Measurements from ENCODE around the gene TPD52L3.

The TPD52L3 gene

DNA sequence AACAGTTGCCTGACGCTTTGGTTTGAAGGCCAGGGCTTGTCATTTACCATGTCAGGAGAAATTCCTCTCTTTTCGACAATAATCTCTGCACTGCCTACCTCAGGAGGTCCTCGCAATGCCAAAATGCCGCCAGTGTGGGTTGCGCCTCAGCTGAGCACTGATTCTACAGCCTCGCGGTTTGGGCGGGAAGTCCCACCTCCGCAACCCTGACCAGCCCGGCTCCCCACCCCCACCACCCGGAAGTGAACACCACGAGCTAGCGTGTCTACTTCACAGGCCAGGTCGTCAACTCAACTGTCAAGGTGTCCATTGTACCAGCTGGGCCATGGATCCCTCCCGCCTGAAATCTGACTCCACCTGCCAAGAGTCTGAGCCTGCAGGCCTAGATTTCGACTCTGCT, at the start of gene TPD52L3:
Gene TPD52L3, plus strand, starts transcription at position 273 of the 400 bp plus-strand sequence. CDS start 221 bp downstream, outside the sequence.
- no peak for DNase-seq (ENCODE audit: low spot score)

GRCh38 chr9:6301858-6302257, 26.3 kb upstream of the TPD52L3 start:
- DNase-seq (ENCODE audit: low spot score) = no peak

- DNase-seq (ENCODE audit: low spot score) = peak; percentile 70
Measured at GRCh38 chr9:6302417-6302816, 25.8 kb upstream of the TPD52L3 start.

- DNase-seq (ENCODE audit: low spot score) = no peak
Measured at GRCh38 chr9:6304232-6304631, 23.9 kb upstream of the TPD52L3 start.

DNA sequence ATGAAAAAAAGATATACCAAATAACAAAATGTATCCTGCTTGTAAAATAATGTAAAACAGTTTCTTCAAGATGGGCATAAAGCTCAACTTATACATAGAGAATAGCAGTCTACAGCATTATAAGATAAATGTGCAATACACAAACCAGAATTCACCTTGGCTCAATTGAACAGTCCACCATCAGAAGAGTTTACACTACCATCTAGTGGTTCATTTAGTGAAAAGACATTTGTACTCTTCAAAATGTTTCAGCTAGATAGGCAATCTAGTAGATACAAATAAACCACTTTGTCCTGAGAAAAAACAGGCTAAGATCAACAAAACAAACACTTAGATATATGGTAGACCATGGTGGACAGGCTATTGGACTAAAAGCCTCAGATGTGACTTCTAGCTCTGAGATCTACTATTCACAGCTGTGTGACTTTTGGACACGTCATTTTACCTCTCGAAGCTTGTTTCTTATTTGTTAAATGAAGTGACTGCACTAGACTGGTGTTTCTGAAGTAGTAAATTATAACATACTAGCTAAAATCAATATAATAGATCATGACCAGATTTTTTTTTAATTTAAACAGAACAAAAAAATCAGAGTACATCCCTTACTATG, 22.1 kb upstream of the TPD52L3 start:
- peak; percentile 61 for DNase-seq (ENCODE audit: low spot score)

DNA sequence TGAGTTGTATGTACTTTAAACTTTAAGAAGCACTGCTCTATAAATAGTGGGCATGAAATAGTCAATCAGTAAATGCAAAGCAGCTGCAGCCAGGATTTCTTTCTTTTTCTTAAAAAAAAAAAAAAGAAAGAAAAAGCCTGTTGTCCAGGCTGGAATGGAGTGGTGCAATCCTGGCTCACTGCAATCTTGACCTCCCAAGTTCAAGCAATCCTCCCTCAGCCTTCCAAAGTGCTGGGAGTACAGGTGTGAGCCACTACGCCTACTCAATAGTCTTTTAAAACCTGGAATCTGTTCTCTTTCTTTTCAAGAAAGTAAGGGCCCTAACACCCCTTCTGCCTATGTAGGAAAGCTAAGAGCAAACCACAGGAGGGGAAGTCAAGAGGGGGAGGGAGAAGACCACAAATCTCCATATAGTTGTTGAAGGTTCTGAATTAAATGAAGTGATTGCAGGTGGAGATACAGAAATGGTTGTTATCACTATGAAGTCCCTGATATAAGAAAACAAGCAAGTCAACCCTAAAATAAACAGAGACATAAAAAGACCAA, 20.6 kb upstream of the TPD52L3 start:
- DNase-seq (ENCODE audit: low spot score) = no peak

- no peak for DNase-seq (ENCODE audit: low spot score)
Measured at GRCh38 chr9:6330958-6331634, 2.9 kb downstream of the TPD52L3 start.

- no peak for DNase-seq (ENCODE audit: low spot score)
Measured at GRCh38 chr9:6334305-6334704, 6.1 kb downstream of the TPD52L3 start.

- no peak for DNase-seq (ENCODE audit: low spot score)
Measured at GRCh38 chr9:6348766-6349165, 20.6 kb downstream of the TPD52L3 start.

GRCh38 chr9:6351737-6352136, 23.6 kb downstream of the TPD52L3 start:
- DNase-seq (ENCODE audit: low spot score) = no peak

DNA sequence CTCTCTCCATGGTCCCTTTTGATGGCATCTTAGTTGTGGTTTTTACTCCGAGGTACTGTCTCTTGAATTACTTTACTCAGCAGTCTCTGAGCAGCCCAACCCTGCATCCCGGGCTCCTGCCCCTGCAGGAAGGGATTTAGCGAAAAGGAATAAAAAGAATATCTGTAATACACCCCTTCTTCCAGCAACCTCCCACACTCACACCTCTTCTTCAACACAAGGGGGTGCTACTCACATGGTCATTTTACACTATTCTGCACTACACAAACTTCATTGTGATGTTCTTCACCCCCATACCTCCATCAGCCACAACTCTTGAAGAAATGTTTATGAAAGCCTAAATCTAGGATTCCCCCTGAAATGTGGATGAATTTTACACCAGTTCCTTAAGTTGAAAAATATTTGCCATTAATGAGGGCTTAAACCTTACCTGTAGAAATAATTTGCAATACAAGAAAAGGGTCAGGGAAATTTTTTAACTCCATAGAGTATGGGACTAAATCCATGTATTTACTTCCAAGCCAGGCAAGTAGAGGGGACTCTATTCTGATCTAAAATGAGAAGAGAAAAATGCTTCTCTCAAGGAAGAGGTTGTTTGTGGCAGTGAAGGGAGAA, 26.0 kb downstream of the TPD52L3 start:
- DNase-seq (ENCODE audit: low spot score) = peak; percentile 71

- peak; percentile 55 for DNase-seq (ENCODE audit: low spot score)
Measured at GRCh38 chr9:6355728-6356127, 27.6 kb downstream of the TPD52L3 start.

DNA sequence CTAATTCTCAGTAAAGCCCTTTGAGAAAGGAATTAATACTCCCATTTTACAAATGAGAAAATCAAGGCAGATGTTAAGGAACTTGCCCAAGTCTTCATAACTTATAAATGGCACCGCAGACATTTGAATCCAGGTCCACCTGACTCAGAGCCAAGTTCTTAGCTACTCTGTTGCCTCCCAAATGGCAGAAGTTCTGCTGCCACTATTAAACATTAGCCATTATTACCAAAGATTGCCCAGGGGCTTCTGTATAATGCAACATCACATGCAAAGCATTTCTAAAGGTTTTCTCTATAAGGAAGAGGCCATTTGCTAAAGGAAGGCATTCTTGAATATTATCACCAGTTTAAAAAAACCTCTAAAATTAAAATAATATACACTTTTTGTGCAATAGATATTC, 28.3 kb downstream of the TPD52L3 start:
- DNase-seq (ENCODE audit: low spot score) = no peak

DNA sequence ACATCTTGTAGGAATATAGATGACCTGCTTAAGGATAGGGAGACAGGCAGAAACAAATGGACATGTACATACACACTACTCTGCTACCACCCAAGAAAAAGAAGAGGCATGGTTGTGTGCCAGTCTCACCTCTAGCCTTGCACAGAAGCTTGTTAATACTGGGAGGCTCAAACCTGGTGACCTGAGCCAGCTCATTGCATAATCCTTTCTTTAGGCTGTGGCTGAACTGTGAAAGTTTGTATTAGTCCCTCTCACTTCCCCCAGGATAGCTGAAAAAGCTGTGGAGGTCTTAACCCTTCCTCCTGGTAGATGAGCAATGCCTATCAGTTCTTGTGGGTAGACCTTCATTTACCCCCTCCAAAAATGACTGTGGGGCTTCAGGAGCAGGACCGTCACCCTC, 28.7 kb downstream of the TPD52L3 start:
- no peak for DNase-seq (ENCODE audit: low spot score)

GRCh38 chr9:6367128-6367890, 39.1 kb downstream of the TPD52L3 start:
- DNase-seq (ENCODE audit: low spot score) = no peak

- no peak for DNase-seq (ENCODE audit: low spot score)
Measured at GRCh38 chr9:6368831-6369230, 40.7 kb downstream of the TPD52L3 start.
